IMR-90 (cell line): ENCODE data around the gene ADARB2. TPM values are rescaled to one million over a fixed set of nuclear protein-coding genes. Genes with fewer than 3 reads are reported as not detected.

ENCODE experiments used
- ATAC-seq: fragments of 200-7000 bp; cut with Tn5 transposase; 2 replicates; pipeline ENCODE4 v1.9.1; 2020; ENCODE audit warnings: low read depth, mild to moderate bottlenecking, moderate library complexity
- BruUV-seq: library from RNA; stranded (reverse); fragments of 400-500 nt; replicated peaks from 2 replicates; lab custom pipeline; 2021; lab: Mats Ljungman, UMichigan
- CTCF ChIA-PET: fragments of 300-600 bp; formaldehyde crosslinking; extraction: SDS; loops from one replicate; lab custom pipeline; 2021; ENCODE audit warnings: antibody characterized with exemption; lab: Yijun Ruan, JAX
- POLR2A ChIA-PET: fragments of 300-600 bp; sonication (Branson Sonifier 250); formaldehyde crosslinking; loops from one replicate; lab custom pipeline; 2022; ENCODE audit warnings: antibody characterized with exemption; ENCODE audit not compliant: unreplicated experiment; lab: Charles Lee
- DNase-seq: peaks from one replicate; pipeline ENCODE4 v3.0.0; 2013
- H2AFZ ChIP-seq: replicated peaks from 2 replicates; pipeline ENCODE3; 2013; ENCODE audit warnings: low read length, mild to moderate bottlenecking; ENCODE audit not compliant: poor library complexity
- H2AK5ac ChIP-seq: 2 replicates; pipeline ENCODE4 v1.6.1; 2013; ENCODE audit warnings: low read depth, low read length, inconsistent platforms
- H2AK9ac ChIP-seq: replicated peaks from 2 replicates; pipeline ENCODE3; 2013; ENCODE audit warnings: mild to moderate bottlenecking, low read depth, low read length, moderate library complexity; ENCODE audit not compliant: poor library complexity
- H2BK120ac ChIP-seq: 2 replicates; pipeline ENCODE4 v1.6.1; 2013; ENCODE audit warnings: low read depth, low read length, inconsistent platforms
- H2BK15ac ChIP-seq: 3 replicates; pipeline ENCODE4 v1.6.1; 2013; ENCODE audit warnings: low read depth, low read length, inconsistent platforms
- H2BK20ac ChIP-seq: 2 replicates; pipeline ENCODE4 v1.6.1; 2013; ENCODE audit warnings: low read depth, mild to moderate bottlenecking, inconsistent platforms, low read length, moderate library complexity
- H2BK5ac ChIP-seq: 2 replicates; pipeline ENCODE4 v1.6.1; 2013; ENCODE audit warnings: mild to moderate bottlenecking, low read depth, low read length, inconsistent platforms; ENCODE audit not compliant: poor library complexity, severe bottlenecking
- H3K14ac ChIP-seq: replicated peaks from 2 replicates; pipeline ENCODE4 v1.6.1; 2013; ENCODE audit warnings: low read depth, low read length, inconsistent platforms
- H3K18ac ChIP-seq: 2 replicates; pipeline ENCODE4 v1.6.1; 2013; ENCODE audit warnings: low read depth, low read length, control low read depth
- H3K23ac ChIP-seq: 2 replicates; pipeline ENCODE4 v1.6.1; 2013; ENCODE audit warnings: low read depth, low read length, inconsistent platforms
- H3K27ac ChIP-seq: 2 replicates; pipeline ENCODE4 v1.5.1; 2013; ENCODE audit warnings: mild to moderate bottlenecking, control low read depth, low read length; ENCODE audit not compliant: insufficient read depth
- H3K27me3 ChIP-seq: 2 replicates; pipeline ENCODE4 v1.6.1; 2013; ENCODE audit warnings: low read length; ENCODE audit not compliant: control insufficient read depth, insufficient read depth
- H3K36me3 ChIP-seq: 2 replicates; pipeline ENCODE4 v1.6.1; 2013; ENCODE audit warnings: low read length, mixed read lengths; ENCODE audit not compliant: control insufficient read depth, insufficient read depth
- H3K4ac ChIP-seq: 2 replicates; pipeline ENCODE4 v1.6.1; 2013; ENCODE audit warnings: low read depth, low read length, inconsistent platforms
- H3K4me1 ChIP-seq: 2 replicates; pipeline ENCODE4 v1.6.1; 2013; ENCODE audit warnings: low read length, mixed read lengths; ENCODE audit not compliant: control insufficient read depth, insufficient read depth
- H3K4me2 ChIP-seq: 2 replicates; pipeline ENCODE4 v1.6.1; 2013; ENCODE audit warnings: low read depth, mild to moderate bottlenecking, control low read depth, low read length, moderate library complexity
- H3K4me3 ChIP-seq: 2 replicates; pipeline ENCODE4 v1.5.1; 2013; ENCODE audit warnings: low read depth, mild to moderate bottlenecking, control low read depth, low read length, moderate library complexity; ENCODE audit not compliant: insufficient read depth
- H3K56ac ChIP-seq: 2 replicates; pipeline ENCODE4 v1.6.1; 2013; ENCODE audit warnings: low read length, inconsistent platforms; ENCODE audit not compliant: insufficient read depth; ENCODE audit errors: extremely low read depth
- H3K79me1 ChIP-seq, 2 experiments: 2 replicates each; pipeline ENCODE4 v1.6.1; 2013; ENCODE audit warnings: low read length in 2 of 2, inconsistent platforms in 1 of 2, low read depth in 1 of 2
- H3K9ac ChIP-seq: 2 replicates; pipeline ENCODE4 v1.6.1; 2013; ENCODE audit warnings: low read depth, low read length, control low read depth
- H3K9me1 ChIP-seq: 2 replicates; pipeline ENCODE4 v1.6.1; 2013; ENCODE audit warnings: low read length, inconsistent platforms; ENCODE audit not compliant: insufficient read depth
- H3K9me3 ChIP-seq: 2 replicates; pipeline ENCODE4 v1.6.1; 2013; ENCODE audit warnings: low read length; ENCODE audit not compliant: control insufficient read depth, insufficient read depth
- H4K20me1 ChIP-seq: 2 replicates; pipeline ENCODE4 v1.6.1; 2013; ENCODE audit warnings: low read length, inconsistent platforms; ENCODE audit not compliant: insufficient read depth
- H4K5ac ChIP-seq: 2 replicates; pipeline ENCODE4 v1.6.1; 2013; ENCODE audit warnings: mild to moderate bottlenecking, low read depth, low read length, control low read depth
- H4K8ac ChIP-seq, 2 experiments: 2 replicates each; pipeline ENCODE4 v1.6.1; 2013; ENCODE audit warnings: low read depth in 2 of 2, low read length in 2 of 2, control low read depth in 1 of 2, inconsistent platforms in 1 of 2
- H4K91ac ChIP-seq: 2 replicates; pipeline ENCODE4 v1.6.1; 2013; ENCODE audit warnings: low read depth, low read length, inconsistent platforms; ENCODE audit not compliant: insufficient read depth
- BHLHE40 ChIP-seq: fragments of 150-350 bp; IDR thresholded peaks from 2 replicates; pipeline ENCODE4 v1.6.1; 2016; ENCODE audit warnings: mild to moderate bottlenecking, low read depth, low read length
- CEBPB ChIP-seq: IDR thresholded peaks from 2 replicates; pipeline ENCODE4 v1.6.1; 2012; ENCODE audit warnings: low read depth, low read length, improper control_type of control experiment
- CHD1 ChIP-seq: IDR thresholded peaks from 2 replicates; pipeline ENCODE4 v1.6.1; 2012; ENCODE audit warnings: low read depth, low read length, improper control_type of control experiment
- CTCF ChIP-seq: conservative IDR thresholded peaks from 2 replicates; pipeline ENCODE4 v1.5.1; 2012; ENCODE audit warnings: mild to moderate bottlenecking, low read depth, low read length, improper control_type of control experiment
- ELK1 ChIP-seq: fragments of 150-350 bp; IDR thresholded peaks from 2 replicates; pipeline ENCODE4 v1.6.1; 2016; ENCODE audit warnings: low read depth, mild to moderate bottlenecking, low read length, moderate library complexity, borderline replicate concordance
- FOS ChIP-seq: fragments of 150-350 bp; IDR thresholded peaks from 2 replicates; pipeline ENCODE4 v1.6.1; 2016; ENCODE audit warnings: low read depth, low read length
- MAFK ChIP-seq: IDR thresholded peaks from 2 replicates; pipeline ENCODE4 v1.6.1; 2012; ENCODE audit warnings: low read depth, low read length, improper control_type of control experiment
- MAZ ChIP-seq: IDR thresholded peaks from 2 replicates; pipeline ENCODE4 v1.6.1; 2012; ENCODE audit warnings: low read depth, mild to moderate bottlenecking, low read length, improper control_type of control experiment, moderate library complexity, borderline replicate concordance
- MXI1 ChIP-seq: IDR thresholded peaks from 2 replicates; pipeline ENCODE4 v1.6.1; 2012; ENCODE audit warnings: low read depth, mild to moderate bottlenecking, low read length, moderate library complexity, borderline replicate concordance
- NFE2L2 ChIP-seq: fragments of 150-350 bp; IDR thresholded peaks from 2 replicates; pipeline ENCODE4 v1.6.1; 2016; ENCODE audit warnings: low read depth, mild to moderate bottlenecking, low read length
- POLR2A ChIP-seq: IDR thresholded peaks from 2 replicates; pipeline ENCODE4 v1.6.1; 2012; ENCODE audit warnings: mild to moderate bottlenecking, low read depth, low read length
- RAD21 ChIP-seq: IDR thresholded peaks from 2 replicates; pipeline ENCODE4 v1.6.1; 2012; ENCODE audit warnings: low read length, improper control_type of control experiment
- RCOR1 ChIP-seq: IDR thresholded peaks from 2 replicates; pipeline ENCODE4 v1.6.1; 2012; ENCODE audit warnings: mild to moderate bottlenecking, low read length, improper control_type of control experiment; ENCODE audit not compliant: insufficient replicate concordance
- RFX5 ChIP-seq: IDR thresholded peaks from 2 replicates; pipeline ENCODE4 v1.8.0; 2012; ENCODE audit warnings: low read depth, mild to moderate bottlenecking, low read length, moderate library complexity
- SMC3 ChIP-seq: fragments of 150-350 bp; IDR thresholded peaks from 2 replicates; pipeline ENCODE4 v1.6.1; 2016; ENCODE audit warnings: low read depth, mild to moderate bottlenecking, antibody characterized with exemption, low read length, moderate library complexity
- USF2 ChIP-seq: fragments of 150-350 bp; IDR thresholded peaks from 2 replicates; pipeline ENCODE4 v1.6.1; 2017; ENCODE audit warnings: mild to moderate bottlenecking, antibody characterized with exemption, low read length, low read depth
- WGBS, 2 experiments: methylation state at CpG; one replicate each; pipeline versions ENCODE4 v1.1.5 to v1.1.7; 2013; ENCODE audit warnings: missing lambda C conversion rate in 2 of 2; ENCODE audit not compliant: insufficient read length in 1 of 2; ENCODE audit errors: extremely low coverage in 2 of 2; 5-methylcytosine and 5-hydroxymethylcytosine counted together
- dilution Hi-C: fragments of 300-500 bp; cut with HindIII; formaldehyde crosslinking; loops from one replicate; pipeline ENCODE4 v1.14.3; 2018; ENCODE audit warnings: low sequenced_read_pairs; ENCODE audit not compliant: unreplicated experiment
- in situ Hi-C: fragments of 300-500 bp; cut with MboI; formaldehyde crosslinking; loops from 3 replicates; pipeline ENCODE4 v1.14.3; 2019; ENCODE audit warnings: low sequenced_read_pairs, inconsistent platforms, mixed read lengths
- intact Hi-C: fragments of 100-400 bp; cut with micrococcal nuclease; formaldehyde crosslinking; loops from 2 replicates; pipeline ENCODE4 v1.10.0; 2022
- polyA plus RNA-seq, 3 experiments: library from polyadenylated mRNA; depleted of rRNA; stranded (reverse); fragments of >200 nt; gene quantifications; 2 replicates each; pipeline ENCODE4 v1.2.3, GENCODE V29; 2012; ENCODE audit warnings: low replicate concordance in 1 of 3
- total RNA-seq: library from RNA; depleted of rRNA; stranded (reverse); fragments of >200 nt; gene quantifications from 2 replicates; pipeline ENCODE4 v1.2.3, GENCODE V29; 2012

The ADARB2 gene
- total and polyA plus RNA-seq, 2 of the 4 experiments (the other 2 are of a cell fraction), result not detected

GRCh38 chr10:1650542-1651269 lies 86.6 kb downstream of the ADARB2 start:
- H3K4me1 ChIP-seq, result no peaks in the 10 kb centered on the region

More at GRCh38 chr10:1650542-1651269, 86.6 kb downstream of the ADARB2 start:
- intact Hi-C loops, result no loop called here
- ChIA-PET POLR2A (no interaction called here), CTCF (no interaction called here)
- DNase-seq (no peak), ATAC-seq (no peak)
- Histone ChIP-seq H2AK9ac (no peak overlapping the region), H3K36me3 (no peaks in the 10 kb centered on the region), H2AK5ac (no peak overlapping the region), H3K4me3 (no peak overlapping the region), H4K5ac (no peak overlapping the region), H3K27me3 (no peaks in the 10 kb centered on the region), H2BK20ac (no peak overlapping the region), H4K8ac (no peak overlapping the region), H3K4me2 (no peak overlapping the region), H3K56ac (no peak overlapping the region), H3K27ac (no peak overlapping the region), H2BK15ac (no peak overlapping the region), H3K18ac (no peak overlapping the region), H3K79me1 (no peaks in the 10 kb centered on the region), H4K91ac (no peak overlapping the region), H3K14ac (no peak overlapping the region), H3K9me3 (peaks cover 52% of the 10 kb centered on the region), H4K20me1 (no peaks in the 10 kb centered on the region), H3K4ac (no peak overlapping the region), H3K9me1 (no peaks in the 10 kb centered on the region), H2BK120ac (no peak overlapping the region), H2BK5ac (no peak overlapping the region), H3K23ac (no peak overlapping the region), H3K9ac (no peak overlapping the region), H2AFZ (no peak overlapping the region)
- no peak for TF ChIP-seq MXI1
- TF ChIP-seq POLR2A, result no peak
- TF ChIP-seq MAFK, result no peak
- no peak for TF ChIP-seq CTCF
- no peak for TF ChIP-seq FOS
- no peak for TF ChIP-seq RFX5
- no peak for TF ChIP-seq NFE2L2
- TF ChIP-seq ELK1, result no peak
- no peak for TF ChIP-seq RAD21
- no peak for TF ChIP-seq CEBPB
- no peak for TF ChIP-seq MAZ
- TF ChIP-seq RCOR1, result no peak
- TF ChIP-seq BHLHE40, result no peak
- TF ChIP-seq SMC3, result no peak
- no peak for TF ChIP-seq USF2
- TF ChIP-seq CHD1, result no peak
- in situ Hi-C loops, result no loop called here
- WGBS, 2 experiments, result 59% methylated on average over 11 of the region's 25 CpGs; no CpG with 5 or more reads in 1 of the 2 experiments
- dilution Hi-C loops, result no loop called here
- BruUV-seq, result no TSS peak
